Liver (tissue), 9 donors: ENCODE measurements around the gene PPL. TPM values are rescaled to one million over a fixed set of nuclear protein-coding genes. Genes with fewer than 3 reads are reported as not detected.

Experiments
- DNase-seq: peaks from one replicate; pipeline ENCODE4 v3.0.0-alpha.2; 2017; ENCODE audit warnings: low spot score
- H3K27ac ChIP-seq, 2 donors: one replicate each; pipeline ENCODE4 v1.7.0; 2013; ENCODE audit warnings: inconsistent platforms in 2 of 2, low read length in 2 of 2, control low read depth in 1 of 2, low read depth in 1 of 2, mild to moderate bottlenecking in 1 of 2
- H3K27me3 ChIP-seq, 4 donors: one replicate each; pipeline versions ENCODE4 v1.6.1 to v1.7.0; 2013; ENCODE audit warnings: low read length in 3 of 4, inconsistent platforms in 1 of 4, mild to moderate bottlenecking in 1 of 4, moderate library complexity in 1 of 4; ENCODE audit not compliant: control insufficient read depth in 4 of 4, insufficient read depth in 4 of 4
- H3K36me3 ChIP-seq, 4 donors: one replicate each; pipeline versions ENCODE4 v1.6.1 to v1.7.0; 2013; ENCODE audit warnings: low read length in 3 of 4, mild to moderate bottlenecking in 3 of 4, low read depth in 1 of 4, moderate library complexity in 1 of 4; ENCODE audit not compliant: control insufficient read depth in 4 of 4, insufficient read depth in 3 of 4
- H3K4me1 ChIP-seq, 4 donors: one replicate each; pipeline versions ENCODE4 v1.6.1 to v1.7.0; 2013; ENCODE audit warnings: low read length in 3 of 4, mild to moderate bottlenecking in 3 of 4, moderate library complexity in 1 of 4; ENCODE audit not compliant: control insufficient read depth in 4 of 4, insufficient read depth in 4 of 4
- H3K4me3 ChIP-seq, 3 donors: one replicate each; pipeline versions ENCODE4 v1.6.1 to v1.7.0; 2013; ENCODE audit warnings: low read length in 3 of 3, control low read depth in 1 of 3, low read depth in 1 of 3, mild to moderate bottlenecking in 1 of 3
- H3K9ac ChIP-seq, 2 donors: one replicate each; pipeline ENCODE4 v1.7.0; 2013; ENCODE audit warnings: low read length in 2 of 2, mild to moderate bottlenecking in 2 of 2, moderate library complexity in 2 of 2, control low read depth in 1 of 2, low read depth in 1 of 2
- H3K9me3 ChIP-seq, 4 donors: one replicate each; pipeline versions ENCODE4 v1.6.1 to v1.7.0; 2013; ENCODE audit warnings: low read length in 3 of 4; ENCODE audit not compliant: control insufficient read depth in 4 of 4
- ATF3 ChIP-seq: IDR thresholded peaks from 2 replicates; pipeline ENCODE4 v1.6.1; 2016; ENCODE audit warnings: antibody characterized with exemption
- CTCF ChIP-seq: fragments of 150-350 bp; IDR thresholded peaks from 2 replicates; pipeline ENCODE4 v1.5.1; 2017; ENCODE audit warnings: improper control_type of control experiment, low read depth, low read length; ENCODE audit not compliant: missing input control
- FOXA1 ChIP-seq: IDR thresholded peaks from 2 replicates; pipeline ENCODE4 v1.6.1; 2016; ENCODE audit warnings: antibody characterized with exemption
- FOXA2 ChIP-seq: IDR thresholded peaks from 2 replicates; pipeline ENCODE4 v1.6.1; 2016; ENCODE audit warnings: antibody characterized with exemption
- GABPA ChIP-seq, 2 donors: IDR thresholded peaks in 1 of 2; conservative IDR thresholded peaks in 1 of 2; 2 replicates each; pipeline ENCODE4 v1.6.1; 2016; ENCODE audit warnings: antibody characterized with exemption in 2 of 2, mild to moderate bottlenecking in 1 of 2, moderate library complexity in 1 of 2
- HNF4A ChIP-seq, 2 donors: conservative IDR thresholded peaks; 2 replicates each; pipeline ENCODE4 v1.6.1; 2016; ENCODE audit warnings: antibody characterized with exemption in 2 of 2, mild to moderate bottlenecking in 2 of 2
- HNF4G ChIP-seq: IDR thresholded peaks from 2 replicates; pipeline ENCODE4 v1.6.1; 2016; ENCODE audit warnings: antibody characterized with exemption
- JUND ChIP-seq, 2 donors: IDR thresholded peaks; 2 replicates each; pipeline ENCODE4 v1.6.1; 2016; ENCODE audit warnings: antibody characterized with exemption in 2 of 2
- NR2F2 ChIP-seq: IDR thresholded peaks from 2 replicates; pipeline ENCODE4 v1.6.1; 2016; ENCODE audit warnings: antibody characterized with exemption
- RAD21 ChIP-seq, 2 donors: IDR thresholded peaks; 2 replicates each; pipeline ENCODE4 v1.6.1; 2016; ENCODE audit warnings: antibody characterized with exemption in 2 of 2, mild to moderate bottlenecking in 2 of 2
- RXRA ChIP-seq, 2 donors: IDR thresholded peaks; 2 replicates each; pipeline ENCODE4 v1.6.1; 2017 to 2018; ENCODE audit warnings: antibody characterized with exemption in 2 of 2, mild to moderate bottlenecking in 1 of 2
- SP1 ChIP-seq: IDR thresholded peaks from 2 replicates; pipeline ENCODE4 v1.6.1; 2018; ENCODE audit warnings: antibody characterized with exemption, mild to moderate bottlenecking
- TAF1 ChIP-seq: conservative IDR thresholded peaks from 2 replicates; pipeline ENCODE4 v1.6.1; 2016; ENCODE audit warnings: antibody characterized with exemption, mild to moderate bottlenecking
- WGBS: extraction: QIAGEN DNeasy Blood & Tissue Kit; methylation state at CpG from one replicate; pipeline ENCODE4 v1.1.7; 2013; 5-methylcytosine and 5-hydroxymethylcytosine counted together
- polyA plus RNA-seq, 2 donors: library from polyadenylated mRNA; stranded (reverse) in 1 of 2; unstranded in 1 of 2; fragments of 200-250 nt in 1 of 2; fragments of >200 nt in 1 of 2; fragmentation: Nextera tagmentation in 1 of 2; extraction: Ambion mirVana in 1 of 2; gene quantifications; one replicate each; pipeline versions ENCODE4 v1.2.1 to v1.2.3, GENCODE V29; 2013 to 2015
- total RNA-seq, 2 donors: library from RNA; depleted of rRNA; stranded (reverse); fragments of >200 nt; gene quantifications; one replicate each; pipeline ENCODE4 v1.2.3, GENCODE V29; 2014
- donor health status: healthy.
- donor health status: healthy.
- donor health status: healthy.
- donor health status: healthy.
- donor health status: healthy.

PPL gene
- total and polyA plus RNA-seq, 4 donors, result 2.1 to 26.0 (median 6.1) TPM

GRCh38 chr16:4890026-4890425, 46.9 kb downstream of the PPL start:
- TF ChIP-seq SP1, result no peak
- TF ChIP-seq GABPA (IDR thresholded peaks at IDR 0.05 in 1 of 2, conservative IDR thresholded peaks at IDR 0.05 in 1 of 2), result no peak
- TF ChIP-seq HNF4A (conservative IDR thresholded peaks at IDR 0.05), result no peak
- TF ChIP-seq FOXA2, result no peak
- no peak for TF ChIP-seq JUND (IDR thresholded peaks at IDR 0.05)
- DNase-seq, result no peak
- Histone ChIP-seq H3K4me1 (peaks cover 0 to 7% (median 5%) of the 10 kb centered on the region in 4 donors), H3K4me3 (no peak overlapping the region), H3K36me3 (peaks cover 11 to 75% (median 44%) of the 10 kb centered on the region in 4 donors), H3K27ac (no peak overlapping the region), H3K9me3 (no peaks in the 10 kb centered on the region), H3K27me3 (no peaks in the 10 kb centered on the region), H3K9ac (no peak overlapping the region)
- 91% methylated on average over 11 of the region's 11 CpGs for WGBS

GRCh38 chr16:4888428-4889135, 48.4 kb downstream of the PPL start:
- Histone ChIP-seq H3K4me3 (no peak overlapping the region), H3K9ac (no peak overlapping the region), H3K4me1 (peaks cover 0 to 7% (median 5%) of the 10 kb centered on the region in 4 donors), H3K9me3 (no peaks in the 10 kb centered on the region), H3K36me3 (peaks cover 19 to 78% (median 54%) of the 10 kb centered on the region in 4 donors), H3K27ac (peak overlapping the region; percentile 33 to 46), H3K27me3 (no peaks in the 10 kb centered on the region)
- DNase-seq, result no peak
- WGBS, result 45% methylated on average over 9 of the region's 9 CpGs
- TF ChIP-seq HNF4A (conservative IDR thresholded peaks at IDR 0.05), result peak in 1 of 2 donors; percentile 36
- peak; percentile 73 for TF ChIP-seq FOXA2
- TF ChIP-seq ATF3, result no peak
- peak in 1 of 2 donors; percentile 49 for TF ChIP-seq RXRA (IDR thresholded peaks at IDR 0.05)
- TF ChIP-seq RAD21 (IDR thresholded peaks at IDR 0.05), result no peak
- no peak for TF ChIP-seq NR2F2
- peak; percentile 57 for TF ChIP-seq FOXA1

GRCh38 chr16:4886151-4886550, 50.8 kb downstream of the PPL start:
- WGBS, result 98% methylated on average over 5 of the region's 5 CpGs
- Histone ChIP-seq H3K27me3 (no peaks in the 10 kb centered on the region), H3K27ac (no peak overlapping the region), H3K36me3 (peaks cover 16 to 82% (median 59%) of the 10 kb centered on the region in 4 donors), H3K4me3 (no peak overlapping the region), H3K9ac (no peak overlapping the region), H3K9me3 (no peaks in the 10 kb centered on the region), H3K4me1 (peaks cover 0 to 14% (median 10%) of the 10 kb centered on the region in 4 donors)
- TF ChIP-seq HNF4G (no peak), TAF1 (no peak), CTCF (no peak), FOXA1 (no peak), NR2F2 (no peak), SP1 (no peak), JUND (IDR thresholded peaks at IDR 0.05) (no peak)
- no peak for DNase-seq
